Gastroesophageal sphincter (tissue), 4 donors: ENCODE results near the gene ENPP3. TPM values are rescaled to one million over a fixed set of nuclear protein-coding genes. Genes with fewer than 3 reads are reported as not detected.

ENCODE experiments used
- ATAC-seq: fragments of 150-250 bp; one replicate; pipeline ENCODE4 v1.9.1; 2016; ENCODE audit warnings: mild to moderate bottlenecking, moderate library complexity
- H3K27ac ChIP-seq, 4 donors: fragments of 200-600 bp; sonication (generic) in 3 of 4; 1 replicate in 3 of 4; 2 replicates in 1 of 4; pipeline ENCODE4 v1.5.1; 2016 to 2019
- H3K27me3 ChIP-seq: fragments of 200-600 bp; sonication (generic); one replicate; pipeline ENCODE4 v1.5.1; 2019
- H3K36me3 ChIP-seq, 2 donors: fragments of 200-600 bp; sonication (generic); one replicate each; pipeline ENCODE4 v1.5.1; 2019; ENCODE audit warnings: control low read depth in 1 of 2
- H3K4me1 ChIP-seq, 3 donors: fragments of 200-600 bp; sonication (generic); 1 replicate in 2 of 3; 2 replicates in 1 of 3; pipeline ENCODE4 v1.5.1; 2016 to 2019; ENCODE audit warnings: control low read depth in 2 of 3
- H3K4me3 ChIP-seq, 2 donors: fragments of 200-600 bp; sonication (generic); one replicate each; pipeline ENCODE4 v1.5.1; 2019; ENCODE audit warnings: mild to moderate bottlenecking in 1 of 2, moderate library complexity in 1 of 2
- H3K9me3 ChIP-seq, 3 donors: fragments of 200-600 bp; sonication (generic); one replicate each; pipeline ENCODE4 v1.5.1; 2017 to 2019; ENCODE audit warnings: control low read depth in 2 of 3
- EP300 ChIP-seq: sonication (generic); formaldehyde crosslinking; IDR thresholded peaks from one replicate; pipeline ENCODE4 v1.6.1; 2017; ENCODE audit warnings: antibody characterized with exemption, mild to moderate bottlenecking
- POLR2A ChIP-seq, 2 donors: fragments of 450-650 bp; IDR thresholded peaks; one replicate each; pipeline ENCODE4 v1.6.1; 2017; ENCODE audit warnings: antibody characterized with exemption in 2 of 2, mild to moderate bottlenecking in 2 of 2, moderate library complexity in 1 of 2
- POLR2AphosphoS5 ChIP-seq: sonication (generic); formaldehyde crosslinking; IDR thresholded peaks from one replicate; pipeline ENCODE4 v1.6.1; 2017; ENCODE audit warnings: antibody characterized with exemption
- WGBS, 2 donors: methylation state at CpG; one replicate each; pipeline ENCODE4 v1.1.5; 2018; ENCODE audit warnings: low coverage in 1 of 2; 5-methylcytosine and 5-hydroxymethylcytosine counted together
- total RNA-seq, 4 donors: library from RNA; depleted of rRNA; stranded (reverse); fragments of >200 nt; gene quantifications; one replicate each; pipeline ENCODE4 v1.1.0, GENCODE V29; 2016
- TF ChIP-seq, protein P1 (sequence below), 4 experiments: fragments of 200-600 bp in 2 of 4; fragments of 450-650 bp in 2 of 4; sonication (generic) in 1 of 4; IDR thresholded peaks; one replicate each; pipeline ENCODE4 v1.5.1; 2017 to 2019; ENCODE audit warnings: antibody characterized with exemption in 4 of 4, mild to moderate bottlenecking in 2 of 4, moderate library complexity in 2 of 4

The ENPP3 gene
- total RNA-seq, 4 donors from 2014 or later: 0.35 to 1.5 (median 0.39) TPM; not detected in 1

DNA sequence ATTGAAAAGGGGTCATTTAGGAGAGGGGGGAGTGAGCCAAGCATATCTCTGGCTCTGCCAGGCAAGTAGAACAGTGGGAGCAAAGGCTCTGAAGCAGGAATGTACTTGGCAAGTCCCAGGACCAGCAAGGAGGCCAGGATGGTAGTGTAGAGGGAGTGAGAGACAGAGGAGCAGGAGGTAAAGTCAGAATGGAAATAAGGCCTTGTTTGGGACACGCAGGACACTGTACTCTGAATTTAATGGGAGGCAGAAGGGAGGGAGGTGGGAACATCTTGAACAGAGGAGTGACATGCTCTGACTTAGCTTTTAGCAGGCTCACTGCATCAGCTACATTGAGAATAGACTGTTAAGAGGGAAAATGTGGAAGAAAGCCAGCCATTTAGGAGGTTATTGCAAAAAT is 133.7 kb downstream of the ENPP3 start:
- TF ChIP-seq EP300 (no peak), POLR2AphosphoS5 (no peak), POLR2A (IDR thresholded peaks at IDR 0.05) (no peak)
- TF ChIP-seq, protein P1, sequence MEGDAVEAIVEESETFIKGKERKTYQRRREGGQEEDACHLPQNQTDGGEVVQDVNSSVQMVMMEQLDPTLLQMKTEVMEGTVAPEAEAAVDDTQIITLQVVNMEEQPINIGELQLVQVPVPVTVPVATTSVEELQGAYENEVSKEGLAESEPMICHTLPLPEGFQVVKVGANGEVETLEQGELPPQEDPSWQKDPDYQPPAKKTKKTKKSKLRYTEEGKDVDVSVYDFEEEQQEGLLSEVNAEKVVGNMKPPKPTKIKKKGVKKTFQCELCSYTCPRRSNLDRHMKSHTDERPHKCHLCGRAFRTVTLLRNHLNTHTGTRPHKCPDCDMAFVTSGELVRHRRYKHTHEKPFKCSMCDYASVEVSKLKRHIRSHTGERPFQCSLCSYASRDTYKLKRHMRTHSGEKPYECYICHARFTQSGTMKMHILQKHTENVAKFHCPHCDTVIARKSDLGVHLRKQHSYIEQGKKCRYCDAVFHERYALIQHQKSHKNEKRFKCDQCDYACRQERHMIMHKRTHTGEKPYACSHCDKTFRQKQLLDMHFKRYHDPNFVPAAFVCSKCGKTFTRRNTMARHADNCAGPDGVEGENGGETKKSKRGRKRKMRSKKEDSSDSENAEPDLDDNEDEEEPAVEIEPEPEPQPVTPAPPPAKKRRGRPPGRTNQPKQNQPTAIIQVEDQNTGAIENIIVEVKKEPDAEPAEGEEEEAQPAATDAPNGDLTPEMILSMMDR (IDR thresholded peaks at IDR 0.05): no peak
- WGBS, 2 donors: 83 to 89% methylated on average over 1 of the region's 1 CpG
- no peak for ATAC-seq
- Histone ChIP-seq H3K27me3 (no peaks in the 10 kb centered on the region), H3K4me3 (no peak overlapping the region), H3K27ac (no peak overlapping the region), H3K9me3 (no peaks in the 10 kb centered on the region), H3K4me1 (peaks cover 0 to 31% (median 5%) of the 10 kb centered on the region in 3 donors), H3K36me3 (no peaks in the 10 kb centered on the region)

DNA sequence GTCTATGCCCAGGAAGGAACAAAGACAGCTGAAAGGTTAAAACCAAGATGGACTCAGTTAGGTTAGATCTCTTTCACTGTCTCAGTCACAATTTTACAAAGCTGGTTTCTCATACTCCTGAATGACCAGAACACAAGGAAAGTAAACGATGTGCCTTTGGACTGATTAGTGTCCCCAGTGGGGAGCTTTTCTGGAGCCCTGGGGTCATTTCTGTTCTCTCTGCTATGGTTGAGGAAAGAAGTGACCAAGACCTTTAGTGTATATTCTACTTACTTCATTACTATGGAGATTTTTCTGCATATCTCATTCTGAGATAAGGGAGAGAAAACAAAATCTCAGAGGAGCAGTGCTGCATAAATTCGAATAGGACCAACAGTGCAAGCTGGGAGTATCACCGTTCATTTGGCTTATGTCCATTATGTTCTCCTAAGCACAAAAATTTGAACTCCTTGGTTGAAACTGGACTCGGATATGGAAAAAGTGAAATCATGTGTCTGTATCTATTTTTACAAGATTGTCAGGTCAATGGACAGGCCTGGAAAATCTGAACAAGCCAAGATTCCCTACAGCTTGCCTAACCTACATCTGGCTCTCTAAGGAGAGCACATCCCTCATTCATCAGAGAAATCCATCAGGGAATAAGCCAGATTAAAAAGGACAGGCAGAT is 136.3 kb downstream of the ENPP3 start:
- H3K27ac ChIP-seq: no peak overlapping the region
- WGBS, 2 donors: 18 to 32% methylated on average over 4 of the region's 4 CpGs
- H3K27me3 ChIP-seq: no peaks in the 10 kb centered on the region
- TF ChIP-seq POLR2A (IDR thresholded peaks at IDR 0.05) (no peak), POLR2AphosphoS5 (no peak), EP300 (no peak)
- TF ChIP-seq, protein P1 (IDR thresholded peaks at IDR 0.05): no peak
- no peaks in the 10 kb centered on the region for H3K36me3 ChIP-seq
- H3K4me3 ChIP-seq: no peak overlapping the region
- peaks cover 0 to 39% (median 5%) of the 10 kb centered on the region in 3 donors for H3K4me1 ChIP-seq
- no peaks in the 10 kb centered on the region for H3K9me3 ChIP-seq
- peak; percentile 52 for ATAC-seq

DNA sequence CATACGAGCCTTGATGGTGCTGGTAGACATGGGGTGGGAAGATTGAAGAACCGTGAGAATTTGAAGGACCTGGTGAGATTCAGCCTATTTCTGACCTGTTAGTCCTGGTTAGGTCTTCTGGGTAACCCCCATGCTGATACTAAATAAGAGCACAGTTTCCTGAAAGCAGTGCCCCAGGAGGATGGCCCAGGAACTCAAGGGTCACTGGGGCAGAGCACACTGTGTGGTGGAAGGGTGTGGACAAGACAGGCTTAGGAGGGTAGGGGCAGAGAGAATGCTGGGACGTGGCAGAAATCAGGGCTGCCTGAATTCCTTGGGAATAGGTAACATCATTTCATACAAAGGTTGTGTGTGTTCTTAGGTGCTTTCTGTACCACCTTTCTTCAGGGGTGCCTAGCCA is 138.8 kb downstream of the ENPP3 start:
- no peaks in the 10 kb centered on the region for H3K27me3 ChIP-seq
- TF ChIP-seq POLR2A (IDR thresholded peaks at IDR 0.05) (no peak), POLR2AphosphoS5 (no peak), EP300 (no peak)
- TF ChIP-seq, protein P1 (IDR thresholded peaks at IDR 0.05): no peak
- peaks cover 0 to 42% (median 5%) of the 10 kb centered on the region in 3 donors for H3K4me1 ChIP-seq
- ATAC-seq: no peak
- H3K36me3 ChIP-seq: no peaks in the 10 kb centered on the region
- 100% methylated on average over 1 of the region's 3 CpGs for WGBS, 2 donors
- H3K27ac ChIP-seq: no peak overlapping the region
- no peaks in the 10 kb centered on the region for H3K9me3 ChIP-seq
- no peak overlapping the region for H3K4me3 ChIP-seq

DNA sequence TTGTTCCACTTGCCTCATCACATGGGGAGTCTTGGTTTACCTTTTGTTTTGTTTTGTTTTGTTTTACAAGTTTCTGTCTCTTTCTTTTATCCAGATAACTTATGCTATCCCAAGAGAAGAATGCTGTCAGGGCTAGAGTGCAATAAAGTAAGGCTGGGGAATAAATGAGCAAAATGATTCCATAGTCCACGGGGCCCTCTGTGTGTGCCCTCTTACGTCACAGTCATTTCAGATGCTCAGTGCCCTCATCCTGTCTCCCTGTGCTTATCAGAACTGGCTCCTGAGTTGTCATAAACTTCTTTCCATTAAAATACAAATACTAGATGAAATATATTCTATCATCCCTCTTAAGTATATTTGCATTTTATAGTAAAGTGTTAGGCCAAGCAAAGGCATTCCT is 139.9 kb downstream of the ENPP3 start:
- Histone ChIP-seq H3K36me3 (no peaks in the 10 kb centered on the region), H3K4me1 (peaks cover 0 to 40% (median 5%) of the 10 kb centered on the region in 3 donors), H3K27ac (no peak overlapping the region), H3K4me3 (no peak overlapping the region), H3K27me3 (no peaks in the 10 kb centered on the region), H3K9me3 (no peaks in the 10 kb centered on the region)
- no peak for ATAC-seq
- WGBS, 2 donors: 58% methylated on average over 2 of the region's 2 CpGs; no CpG with 5 or more reads in 1 of the 2 donors
- TF ChIP-seq, protein P1 (IDR thresholded peaks at IDR 0.05): no peak
- TF ChIP-seq EP300 (no peak), POLR2AphosphoS5 (no peak), POLR2A (IDR thresholded peaks at IDR 0.05) (no peak)

DNA sequence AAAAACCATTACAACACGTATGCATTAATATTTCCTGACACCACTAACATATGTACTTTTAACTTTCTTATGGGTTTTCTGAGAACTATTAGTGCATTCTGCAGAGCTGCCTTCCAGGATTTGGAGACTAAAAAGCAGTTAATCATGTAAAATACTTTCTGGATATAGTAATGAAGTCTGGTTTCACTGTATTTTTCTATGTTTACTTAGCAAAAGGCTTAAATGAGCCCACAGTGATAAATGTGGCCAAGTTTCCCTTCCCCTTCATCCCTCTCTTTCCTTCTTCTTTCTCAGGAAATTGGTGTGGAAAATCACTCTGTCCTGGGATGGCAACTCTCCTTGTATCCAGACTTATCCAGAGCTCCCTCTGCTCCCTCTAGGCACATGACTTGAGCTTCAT is 141.1 kb downstream of the ENPP3 start:
- ATAC-seq: no peak
- H3K4me1 ChIP-seq: peaks cover 0 to 32% (median 5%) of the 10 kb centered on the region in 3 donors
- no peaks in the 10 kb centered on the region for H3K27me3 ChIP-seq
- peak overlapping the region in 2 of 4 donors; percentile 28 to 69 for H3K27ac ChIP-seq
- no peak overlapping the region for H3K4me3 ChIP-seq
- TF ChIP-seq POLR2AphosphoS5 (peak; percentile 77), POLR2A (IDR thresholded peaks at IDR 0.05) (no peak), EP300 (no peak)
- TF ChIP-seq, protein P1 (IDR thresholded peaks at IDR 0.05): no peak
- no peaks in the 10 kb centered on the region for H3K36me3 ChIP-seq
- H3K9me3 ChIP-seq: no peaks in the 10 kb centered on the region
- 5 to 15% methylated on average over 1 of the region's 1 CpG for WGBS, 2 donors
